ENCODE measurements around the gene GPR25.

GPR25 gene

DNA sequence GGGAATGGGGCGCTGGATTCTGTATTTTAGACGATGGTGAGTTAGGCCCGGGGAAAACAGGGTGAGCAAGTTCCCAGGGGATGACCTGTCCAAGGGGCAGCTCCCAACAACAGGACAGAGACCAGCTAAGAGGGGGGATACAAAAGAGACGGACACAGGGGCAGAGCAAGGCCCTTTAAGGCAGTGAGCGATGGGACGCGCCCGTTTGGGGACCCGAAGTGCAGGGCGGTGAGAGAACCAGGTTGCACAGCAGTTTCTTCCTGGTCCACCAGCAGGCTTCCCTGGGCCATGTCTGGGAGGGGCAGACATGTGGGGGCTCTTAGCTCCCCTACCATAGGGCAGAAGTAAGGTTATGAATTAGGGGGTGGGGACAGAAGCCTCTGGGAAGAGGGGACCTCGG, 43.9 kb downstream of the GPR25 start:
- DNase-seq, result no peak

DNA sequence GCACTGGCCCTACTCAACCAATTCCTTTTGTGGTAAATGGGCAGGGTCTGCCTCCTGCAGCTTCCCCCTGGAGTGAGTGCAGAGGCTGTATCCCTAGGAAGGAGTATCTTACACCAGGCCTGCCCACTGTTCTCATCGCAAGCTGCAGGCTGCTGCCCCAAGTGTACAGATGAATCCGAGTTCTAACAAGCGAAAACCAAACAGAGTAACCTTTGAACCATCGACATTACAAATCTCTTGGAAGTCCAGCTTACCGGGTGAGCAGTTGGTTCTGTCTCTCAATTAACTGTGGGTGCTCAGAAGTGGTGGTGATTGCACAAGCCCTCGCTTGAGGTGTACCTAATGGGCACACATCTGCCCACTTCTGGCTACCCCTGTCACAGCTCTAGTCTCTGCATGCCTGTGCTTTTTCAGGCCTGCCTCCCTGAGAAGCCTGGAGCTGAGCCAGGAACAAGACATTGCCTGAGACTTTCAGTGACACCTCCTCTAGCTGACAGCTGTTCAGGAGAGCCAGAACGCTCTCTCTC, 44.6 kb downstream of the GPR25 start:
- no peak for DNase-seq

DNA sequence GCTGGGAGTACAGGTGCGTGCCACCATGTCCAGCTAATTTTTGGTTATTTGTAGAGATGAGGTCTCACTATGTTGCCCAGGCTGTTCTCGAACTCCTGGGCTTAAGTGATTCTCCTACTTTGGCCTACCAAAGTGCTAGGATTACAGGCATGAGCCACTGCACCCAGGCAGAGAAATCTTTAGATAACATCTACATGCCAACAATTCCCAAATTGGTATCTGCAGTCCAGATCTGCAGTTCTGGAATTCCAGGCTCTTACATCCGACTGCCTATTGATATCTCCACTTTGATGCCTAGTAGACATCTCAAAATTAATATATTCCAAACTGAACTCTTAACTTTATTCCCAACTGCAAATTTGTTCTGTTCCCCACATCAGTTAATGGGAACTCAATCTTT, 45.2 kb downstream of the GPR25 start:
- DNase-seq, result no peak

DNA sequence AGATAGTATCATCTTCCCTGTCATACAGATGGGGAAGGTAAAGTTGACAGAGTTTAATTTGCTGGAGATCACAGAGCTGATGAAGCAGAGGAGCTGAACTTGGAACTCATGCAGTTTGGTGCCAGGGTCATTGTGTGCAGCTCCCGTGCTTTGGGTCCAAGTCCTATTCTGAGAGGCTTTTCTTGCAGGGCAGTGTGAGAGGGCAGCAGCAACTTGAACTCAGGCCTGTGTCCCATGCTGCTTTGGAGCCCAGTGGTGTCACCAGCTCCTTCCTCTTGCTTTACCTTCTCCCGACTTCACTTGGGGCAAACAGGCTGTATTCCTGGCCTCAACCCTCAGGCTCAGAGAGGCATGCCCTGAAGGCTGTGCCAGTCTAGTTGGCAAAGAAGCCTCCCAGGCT, 46.6 kb downstream of the GPR25 start:
- no peak for DNase-seq

DNA sequence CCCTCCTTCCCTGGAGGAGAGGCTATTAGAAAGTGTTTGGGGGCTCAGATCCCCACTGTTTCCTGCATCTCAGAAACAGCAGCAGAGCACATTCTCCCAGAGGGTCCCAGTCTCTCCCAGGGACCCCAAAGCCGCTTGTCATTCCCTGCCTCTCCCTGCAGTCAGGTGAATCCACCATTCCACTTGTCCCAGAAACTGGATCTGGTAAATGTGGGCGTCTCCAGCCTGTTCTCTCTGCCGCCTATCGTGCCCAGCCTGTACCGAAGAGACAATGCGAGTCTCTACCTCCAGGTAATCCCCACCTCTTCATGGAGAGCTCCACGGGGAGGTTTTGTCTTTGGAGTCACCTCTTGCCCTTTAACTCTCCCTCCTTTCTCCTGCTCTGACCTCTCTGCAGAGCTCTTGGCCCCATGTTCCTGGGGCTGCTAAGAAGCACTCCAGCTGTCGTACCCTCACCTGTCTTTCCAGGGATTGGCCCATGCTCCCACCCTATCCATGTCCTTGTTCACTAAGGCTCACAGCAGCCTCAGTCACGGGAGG, 48.9 kb downstream of the GPR25 start:
- no peak for DNase-seq

DNA sequence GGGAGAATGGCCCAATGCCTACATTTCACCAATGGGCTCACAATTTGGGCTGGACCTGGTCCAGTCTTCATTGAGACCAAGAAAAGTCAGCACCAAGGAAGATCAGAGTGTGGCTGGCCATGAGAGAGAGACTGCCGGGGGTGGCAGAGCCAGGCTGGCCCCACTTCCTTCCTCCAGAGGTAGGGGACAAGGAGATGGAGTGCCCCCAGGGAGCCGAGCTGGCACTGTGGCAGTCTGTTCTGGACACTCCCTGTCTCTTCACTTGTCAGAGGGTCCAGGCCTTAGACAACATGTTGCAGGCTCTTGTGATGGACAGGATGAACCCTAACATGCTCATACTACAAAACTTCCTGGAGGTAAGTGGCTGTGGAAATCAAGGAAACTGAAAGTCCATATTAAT, 49.6 kb downstream of the GPR25 start:
- no peak for DNase-seq

DNA sequence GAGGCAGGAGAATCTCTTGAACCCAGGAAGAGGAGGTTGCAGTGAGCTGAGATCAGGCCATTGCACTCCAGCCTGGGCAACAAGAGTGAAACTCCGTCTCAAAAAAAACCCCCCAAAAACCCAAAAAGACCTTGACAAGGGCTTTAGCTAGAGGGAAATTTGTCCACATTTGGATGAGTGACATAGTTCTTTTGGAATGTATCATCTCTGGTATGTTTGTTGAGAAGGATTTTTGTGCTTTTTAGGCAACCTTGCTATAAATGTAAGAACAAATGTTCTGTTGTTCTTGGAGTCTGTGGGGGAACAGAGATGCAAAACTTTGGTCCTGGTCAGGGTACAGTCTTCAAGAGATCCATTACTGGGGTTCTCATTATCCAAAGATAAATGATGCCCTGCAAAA, 50.8 kb downstream of the GPR25 start:
- DNase-seq, result no peak

Measured in NCI-H1436 treated with DMSO at 0.1 percent for 48 hours (cell line).